Activated naive CD8-positive, alpha-beta T cell treated with anti-CD3 and anti-CD28 coated beads, Interleukin-2, amount 50 U/mL, for 16 hours (primary cell): ENCODE measurements around the gene RBCK1.
"Not testable (repeated sequence)": the region's sequence is repeated elsewhere in the genome, so short reads cannot be mapped to it uniquely, and the experiment has no call there.

Source experiments
- DNase-seq: peaks from one replicate; pipeline ENCODE4 v3.0.0-alpha.2; 2020; ENCODE audit warnings: low read depth, low spot score

RBCK1 gene

DNA sequence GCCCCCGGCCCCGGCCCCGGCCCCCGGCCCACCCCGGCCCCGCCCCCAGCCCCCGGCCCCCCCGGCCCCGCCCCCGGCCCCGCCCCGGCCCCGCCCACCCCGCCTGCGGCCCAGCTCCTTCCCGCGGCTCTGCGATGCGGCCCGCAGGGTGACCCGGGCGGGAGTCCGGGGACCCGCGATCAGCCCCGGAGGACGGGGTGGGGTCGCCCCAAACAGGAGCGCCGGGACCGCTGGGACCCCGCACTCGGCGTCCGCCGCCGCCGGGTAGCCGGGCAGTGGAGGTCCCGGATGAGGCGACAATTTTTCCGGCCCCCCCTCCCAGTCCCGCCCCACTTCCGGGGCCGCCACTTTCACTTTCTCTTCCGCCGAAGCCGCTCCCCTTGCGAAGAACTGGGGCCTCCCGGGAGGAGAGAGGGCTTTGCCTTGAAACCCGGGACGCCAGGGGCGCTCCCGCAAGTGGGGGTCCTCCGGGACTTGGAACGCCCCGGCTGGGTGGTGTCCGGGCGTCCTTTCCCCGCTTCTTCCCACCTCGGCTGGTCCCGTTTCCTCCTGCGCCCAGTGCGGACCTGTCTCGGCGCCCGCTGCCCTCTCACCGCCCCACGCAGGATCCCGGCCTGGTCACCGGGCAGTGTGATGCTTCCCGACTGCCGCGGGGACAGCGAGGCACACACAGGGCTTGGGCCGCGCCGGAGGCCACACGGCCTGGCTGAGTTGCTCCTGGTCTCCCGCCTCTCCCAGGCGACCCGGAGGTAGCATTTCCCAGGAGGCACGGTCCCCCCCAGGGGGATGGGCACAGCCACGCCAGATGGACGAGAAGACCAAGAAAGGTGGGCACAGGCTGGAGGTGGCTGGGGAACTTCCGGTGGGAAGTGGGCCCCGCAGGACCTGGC is at the start of gene RBCK1:
Gene RBCK1, plus strand, starts transcription at position 347 of the 890 bp plus-strand sequence. Its CDS starts 459 bp downstream, at position 806.
- DNase-seq: peak; percentile 80

DNA sequence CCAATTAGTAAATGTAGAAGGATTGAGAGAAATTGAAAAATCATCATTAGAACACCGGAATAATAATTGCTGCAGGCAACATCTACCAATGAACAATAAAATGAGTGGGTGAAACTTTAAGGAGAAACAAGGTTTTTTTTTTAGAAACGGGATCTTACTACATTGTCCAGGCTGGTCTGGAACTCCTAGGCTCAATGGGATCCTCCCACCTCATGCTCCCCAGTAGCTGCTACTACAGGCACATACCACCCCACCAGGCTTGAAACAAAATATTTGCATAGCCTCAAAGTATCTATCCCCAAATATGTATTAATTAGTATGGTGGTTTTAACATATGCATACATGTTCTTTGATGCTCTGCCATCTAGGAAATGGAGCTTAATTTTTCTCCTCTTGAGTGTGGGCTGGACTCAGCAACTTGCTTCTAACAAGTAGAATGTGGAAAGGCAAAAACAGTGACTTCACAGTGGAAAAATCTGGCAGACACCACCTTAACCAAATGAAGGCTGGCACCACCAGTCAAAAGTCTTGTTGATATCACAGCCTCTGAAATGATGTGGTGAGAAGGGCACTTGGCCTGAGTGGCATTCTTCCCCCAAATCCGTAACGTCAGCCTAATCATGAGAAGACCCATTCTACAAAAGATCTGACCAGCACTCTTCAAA is 49.1 kb upstream of the RBCK1 start:
- DNase-seq: no peak

DNA sequence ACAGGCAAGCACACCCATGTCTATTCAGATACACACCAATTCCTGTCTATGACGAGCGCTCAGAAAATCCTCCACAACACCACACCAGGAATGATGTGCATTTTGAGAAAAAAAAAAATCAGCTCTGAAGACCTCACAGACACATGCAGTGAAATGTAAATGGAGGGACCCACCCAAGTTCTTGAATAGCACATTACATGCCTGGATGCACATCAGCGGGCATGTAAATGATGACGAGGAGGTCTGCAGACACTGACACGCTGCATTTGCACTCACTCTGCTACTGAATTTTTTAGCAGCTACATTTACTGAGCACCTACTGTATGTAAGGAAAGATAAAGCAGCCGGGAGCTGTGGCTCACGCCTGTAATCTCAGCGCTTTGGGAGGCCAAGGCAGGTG is 46.5 kb upstream of the RBCK1 start:
- no peak for DNase-seq

DNA sequence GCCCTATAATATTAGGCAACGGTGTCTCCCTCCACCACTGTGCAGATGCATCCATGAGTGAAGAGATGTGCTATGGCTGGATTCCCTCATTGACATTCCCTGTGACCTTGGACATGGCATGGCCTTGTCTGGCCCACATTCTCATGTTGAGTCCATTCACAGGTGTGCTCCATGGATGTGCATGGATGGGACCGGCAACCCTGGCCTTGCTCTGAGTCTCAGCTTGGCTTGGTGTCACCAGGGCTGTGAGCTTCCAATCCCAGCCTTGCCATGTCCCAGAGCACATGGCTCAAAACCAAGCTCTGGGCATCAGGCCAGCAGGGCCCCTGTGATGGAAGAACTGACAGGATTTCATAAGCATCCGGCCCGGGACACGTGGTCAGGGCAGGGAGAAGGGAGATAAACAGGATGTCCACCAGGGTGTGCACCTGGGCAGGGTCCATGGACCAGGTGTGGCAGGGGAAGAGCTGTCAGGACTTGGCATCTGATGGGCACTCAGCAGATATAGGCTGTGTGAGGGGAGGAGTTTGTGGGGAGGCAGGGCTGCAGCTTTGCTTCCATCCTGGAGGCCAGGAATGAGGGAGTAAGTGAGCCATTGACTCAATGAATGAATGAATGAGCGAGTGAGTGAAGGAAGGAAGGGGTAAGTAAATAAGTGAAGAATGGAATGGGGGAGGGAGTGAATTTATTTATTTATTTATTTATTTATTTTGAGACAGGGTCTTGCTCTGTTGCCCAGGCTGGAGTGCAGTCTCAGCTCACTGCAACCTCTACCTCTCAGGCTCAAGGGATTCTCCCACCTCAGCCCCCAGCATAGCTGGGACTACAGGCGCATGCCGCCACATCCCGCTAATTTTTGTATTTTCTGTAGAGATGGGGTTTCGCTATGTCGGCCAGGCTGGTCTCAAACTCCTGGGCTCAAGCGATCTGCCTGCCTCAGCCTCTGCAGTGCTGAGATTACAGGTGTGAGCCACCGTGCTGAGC is 45.5 kb upstream of the RBCK1 start:
- DNase-seq: no peak

DNA sequence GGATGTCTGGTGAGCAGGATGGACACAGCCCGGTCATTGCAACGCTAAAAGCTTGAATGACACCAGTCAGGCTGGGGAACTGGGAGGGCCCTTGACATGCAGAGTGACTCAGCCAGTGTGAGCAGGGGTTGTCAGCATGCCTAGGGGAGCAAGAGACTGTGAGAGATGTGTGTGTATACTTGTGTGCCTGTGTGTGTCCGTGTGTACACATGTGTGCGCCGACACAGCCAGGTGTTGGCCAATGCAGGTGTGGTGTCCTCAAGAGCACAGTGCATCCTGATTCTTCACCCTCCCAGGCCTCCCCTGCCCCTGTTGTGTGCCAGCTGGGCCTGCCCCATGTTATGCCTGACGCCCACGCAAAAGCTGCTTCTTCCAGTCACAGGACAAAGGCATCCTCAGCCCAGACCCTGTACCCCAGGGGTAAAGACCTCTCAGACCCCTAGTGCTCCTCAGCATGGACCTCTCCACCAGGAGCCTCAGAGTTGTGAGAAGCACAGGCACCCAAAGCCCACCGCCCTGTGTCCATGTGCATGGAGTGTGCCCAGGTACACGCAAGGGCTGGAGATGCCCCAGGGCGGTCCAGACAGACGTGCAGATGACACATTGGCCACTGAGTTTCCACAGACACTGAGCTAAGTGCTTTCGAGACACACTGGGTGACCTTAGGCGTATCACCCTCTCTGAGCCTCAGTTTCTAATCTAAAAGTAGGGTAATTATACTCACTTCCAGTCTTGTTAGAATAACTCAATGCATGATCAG is 44.6 kb upstream of the RBCK1 start:
- DNase-seq: no peak

DNA sequence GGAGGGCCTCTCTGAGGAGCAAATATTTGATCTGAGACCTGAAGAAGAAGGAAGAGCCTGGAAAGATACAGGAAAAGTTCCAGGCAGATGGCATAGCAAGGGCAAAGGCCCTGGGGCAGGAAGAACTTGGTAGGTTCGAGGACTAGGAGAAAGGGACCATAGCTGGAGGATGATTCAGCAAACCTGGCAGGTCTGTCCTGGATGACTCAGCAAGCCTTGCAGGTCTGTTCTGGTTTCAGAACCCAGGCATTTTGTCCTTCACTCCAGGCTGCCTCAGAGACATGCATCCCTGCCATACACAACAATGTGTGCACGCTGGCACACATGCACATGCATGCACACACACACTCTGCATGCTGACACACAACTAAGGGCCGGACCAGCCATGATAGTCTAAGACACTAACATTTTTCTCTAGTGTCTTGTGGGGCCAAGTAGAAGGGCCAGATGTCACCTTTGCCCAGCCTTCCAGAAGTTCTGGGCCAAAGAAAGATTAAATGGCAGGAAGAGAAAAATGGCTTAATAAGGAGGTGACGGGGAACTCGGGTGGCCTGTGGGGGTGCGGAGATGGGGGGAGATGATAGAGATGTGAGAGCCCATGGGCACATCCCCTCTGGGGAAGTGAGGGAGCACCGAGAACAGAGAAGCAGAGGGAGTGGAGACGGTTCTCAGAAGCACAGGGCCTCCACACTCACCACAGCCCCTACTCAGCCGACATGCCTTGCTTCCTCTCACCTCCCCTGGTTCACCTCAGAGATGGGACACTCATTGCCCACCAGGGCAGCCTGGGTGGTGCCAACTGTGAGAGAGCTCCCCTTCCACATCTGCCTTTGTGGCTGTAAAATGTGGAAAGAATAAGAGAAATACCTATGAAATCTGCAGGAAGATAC is 42.9 kb upstream of the RBCK1 start:
- no peak for DNase-seq

DNA sequence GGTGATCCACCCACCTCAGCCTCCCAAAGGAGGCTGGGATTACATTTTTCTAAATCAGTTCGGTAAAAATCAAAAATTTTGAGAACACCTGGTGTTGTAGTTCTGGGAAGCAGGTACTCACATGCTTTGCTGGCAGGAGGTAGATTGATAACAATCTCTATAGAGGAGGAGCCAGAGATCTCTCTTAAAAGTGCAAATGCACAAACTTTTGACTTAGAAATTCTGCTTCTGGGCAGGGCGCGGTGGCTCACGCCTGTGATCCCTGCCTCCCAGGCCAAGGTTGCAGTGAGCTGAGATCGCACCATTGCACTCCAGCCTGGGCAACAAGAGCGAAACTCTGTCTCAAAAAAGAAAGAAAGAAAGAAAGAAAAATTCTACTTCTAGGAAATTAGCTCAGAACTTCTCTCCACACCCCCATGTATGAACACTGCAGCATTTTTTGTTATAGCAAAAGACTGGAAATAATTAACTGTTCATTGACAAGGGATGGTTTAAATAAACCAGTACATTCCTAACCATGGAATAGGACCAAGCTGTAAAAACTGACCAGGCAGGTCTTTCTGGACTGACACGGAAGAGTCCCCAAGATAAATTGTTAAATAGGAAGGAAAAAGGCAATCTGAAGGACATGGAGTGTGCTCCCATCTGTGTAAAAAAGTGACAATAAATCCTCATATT is 41.9 kb upstream of the RBCK1 start:
- no peak for DNase-seq

DNA sequence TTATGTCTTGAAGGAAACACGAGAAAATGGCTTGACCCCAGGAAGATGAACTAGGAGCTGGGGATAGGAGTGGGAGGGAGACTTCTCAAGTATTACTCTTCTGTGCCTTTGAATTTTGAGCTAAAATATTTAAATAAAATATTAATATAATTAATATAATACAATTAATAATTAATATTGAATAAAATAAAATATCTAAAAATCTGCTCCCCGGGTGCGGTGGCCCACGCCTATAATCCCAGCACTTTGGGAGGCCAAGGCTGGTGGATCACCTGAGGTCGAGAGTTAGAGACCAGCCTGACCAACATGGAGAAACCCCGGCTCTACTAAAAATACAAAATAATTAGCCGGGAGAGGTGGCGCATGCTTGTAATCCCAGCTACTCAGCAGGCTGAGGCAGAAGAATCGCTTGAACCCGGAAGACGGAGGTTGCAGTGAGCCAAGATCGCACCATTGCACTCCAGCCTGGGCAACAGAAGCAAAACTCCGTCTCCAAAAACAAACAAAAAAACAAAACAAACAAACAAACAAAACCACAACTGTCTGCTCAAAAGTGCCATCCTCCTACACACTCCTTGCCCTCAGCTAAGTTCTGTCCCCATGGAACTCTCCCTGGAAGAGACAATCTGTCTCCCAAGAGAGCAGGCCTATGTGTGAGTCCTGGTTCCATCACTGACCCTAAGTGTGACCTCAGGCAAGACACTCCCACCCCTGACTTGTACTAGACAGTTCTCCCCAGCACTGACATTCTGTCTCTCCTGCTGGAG is 41.2 kb upstream of the RBCK1 start:
- no peak for DNase-seq

DNA sequence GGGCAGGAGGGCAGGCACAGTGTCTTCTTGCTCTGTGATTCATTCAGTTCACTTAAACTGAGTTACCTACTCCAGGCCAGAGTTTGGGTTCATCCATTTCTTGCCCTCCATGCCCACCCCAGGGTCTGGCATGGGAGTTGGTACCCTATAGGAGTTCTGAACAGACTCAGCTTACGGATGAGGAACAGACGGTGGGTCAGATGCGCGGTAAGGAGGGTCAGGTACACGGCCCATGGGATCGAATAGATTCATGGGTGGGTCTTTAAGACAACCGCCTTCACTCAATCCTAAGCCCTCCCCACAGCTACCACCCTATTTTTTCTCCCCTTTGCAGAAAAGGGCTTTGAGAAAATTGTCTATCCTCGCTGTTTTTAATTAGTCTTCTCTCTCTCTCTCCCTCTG is 40.6 kb upstream of the RBCK1 start:
- DNase-seq: no peak

DNA sequence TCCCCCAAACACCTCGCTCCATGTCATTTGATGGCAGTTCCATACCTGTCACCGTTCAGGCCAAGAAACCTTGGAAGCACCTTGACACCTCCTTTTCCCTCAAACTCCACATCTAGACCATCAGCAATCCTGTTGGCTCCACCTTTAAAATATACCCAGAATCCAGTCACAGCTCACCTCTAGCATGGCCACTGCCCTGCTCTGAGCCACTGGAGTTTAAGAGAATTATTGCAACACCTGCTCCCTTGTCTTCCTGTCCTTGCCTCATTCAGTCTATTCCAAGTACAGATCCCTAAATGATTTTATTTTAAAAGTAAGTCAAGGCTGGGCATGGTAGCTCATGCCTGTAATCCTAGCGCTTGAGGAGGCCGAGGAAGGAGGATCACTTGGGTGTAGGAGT is 39.2 kb upstream of the RBCK1 start:
- DNase-seq: no peak

DNA sequence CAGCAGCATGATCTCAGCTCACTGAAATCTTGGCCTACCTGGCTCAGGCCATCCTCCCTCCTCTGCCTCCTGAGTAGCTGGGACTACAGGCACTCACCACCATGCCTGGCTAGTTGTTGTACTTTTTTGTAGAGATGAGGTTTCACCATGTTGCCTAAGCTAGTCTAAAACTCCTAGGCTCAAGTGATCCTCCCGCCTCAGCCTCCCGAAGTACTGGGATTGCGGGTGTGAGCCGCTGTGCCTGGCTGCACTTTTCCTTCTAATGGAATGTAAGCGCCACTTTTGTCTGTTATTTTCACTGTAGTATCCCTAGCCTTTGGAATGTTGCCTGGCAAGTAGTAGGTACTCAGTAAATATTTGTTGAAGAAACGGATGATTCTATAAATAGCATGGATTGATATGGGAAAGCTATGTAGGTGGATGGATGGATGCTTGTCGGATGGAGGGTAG is 37.9 kb upstream of the RBCK1 start:
- no peak for DNase-seq

DNA sequence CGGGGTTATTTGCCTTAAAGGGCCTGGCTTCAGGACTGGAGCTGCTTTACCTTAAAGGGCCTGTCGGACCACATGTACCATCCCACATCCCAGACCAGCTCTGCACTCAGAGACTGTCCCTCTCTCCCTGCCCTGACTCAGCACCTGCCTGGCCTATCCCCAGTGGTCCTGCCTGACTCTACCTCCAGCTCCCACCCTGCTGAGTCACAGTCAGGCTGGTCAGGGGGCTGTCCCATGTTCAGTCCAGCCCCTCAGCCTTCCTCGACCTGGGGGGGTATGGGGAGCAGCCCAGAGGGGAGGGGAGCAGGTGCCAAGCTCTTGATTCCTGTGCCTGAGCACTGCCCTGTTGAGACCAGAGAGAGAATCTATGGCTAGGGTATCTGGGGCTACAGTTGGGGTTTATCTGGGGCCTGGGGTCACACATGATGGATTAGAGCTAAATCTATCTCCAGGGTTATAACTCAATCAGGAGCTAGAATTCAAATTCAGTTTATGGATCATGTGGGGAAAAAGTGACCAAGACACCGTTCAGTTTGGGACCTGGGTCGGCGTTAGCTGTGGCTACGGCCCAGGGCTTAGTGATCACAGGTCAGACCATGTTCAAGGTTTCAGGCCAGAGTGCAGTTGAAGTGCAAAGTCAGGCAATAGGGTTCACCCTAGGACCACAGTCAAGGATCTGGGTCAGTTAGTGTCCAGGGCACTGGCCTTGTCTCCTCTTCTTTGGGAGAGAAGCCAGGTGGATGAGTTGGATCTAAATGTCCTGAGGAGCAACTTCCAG is 36.9 kb upstream of the RBCK1 start:
- DNase-seq: no peak

DNA sequence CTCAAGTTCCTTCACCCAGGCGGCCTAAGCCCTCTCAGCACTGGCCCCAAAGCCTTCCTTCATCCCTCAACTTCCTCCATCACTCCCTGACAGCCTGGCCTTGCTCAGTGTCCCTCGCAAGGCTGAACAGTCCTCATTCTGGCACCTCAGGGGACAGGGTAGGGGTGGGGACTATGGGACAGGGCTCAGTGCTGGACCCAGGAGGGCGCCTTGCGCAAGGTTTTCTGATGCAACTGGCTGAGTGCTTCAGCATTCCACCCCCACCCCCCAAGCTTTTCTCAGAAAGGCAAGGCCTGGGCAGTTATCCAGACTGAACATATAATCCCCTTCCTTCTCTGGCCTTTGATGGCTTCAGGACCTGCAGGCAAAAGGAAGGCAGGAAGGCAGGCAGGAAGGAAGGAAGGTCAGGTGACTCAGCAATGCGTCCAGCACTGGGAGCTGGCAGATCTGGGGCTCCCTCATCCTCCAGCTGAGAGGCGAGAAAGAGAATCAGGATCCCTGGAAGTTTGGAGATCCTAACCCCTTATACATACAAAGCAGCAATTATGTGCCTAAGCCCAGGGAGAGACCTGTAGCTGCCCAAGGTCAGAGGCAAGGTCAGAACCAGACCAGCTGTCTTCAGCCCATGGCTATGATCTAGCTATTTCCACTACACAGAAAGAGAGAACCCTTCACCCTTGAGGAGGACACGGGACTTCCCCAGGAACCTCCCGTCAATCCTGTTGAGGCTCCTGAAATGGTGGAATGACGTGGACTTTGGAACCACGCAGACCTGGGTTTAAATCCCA is 36.1 kb upstream of the RBCK1 start:
- DNase-seq: no peak

DNA sequence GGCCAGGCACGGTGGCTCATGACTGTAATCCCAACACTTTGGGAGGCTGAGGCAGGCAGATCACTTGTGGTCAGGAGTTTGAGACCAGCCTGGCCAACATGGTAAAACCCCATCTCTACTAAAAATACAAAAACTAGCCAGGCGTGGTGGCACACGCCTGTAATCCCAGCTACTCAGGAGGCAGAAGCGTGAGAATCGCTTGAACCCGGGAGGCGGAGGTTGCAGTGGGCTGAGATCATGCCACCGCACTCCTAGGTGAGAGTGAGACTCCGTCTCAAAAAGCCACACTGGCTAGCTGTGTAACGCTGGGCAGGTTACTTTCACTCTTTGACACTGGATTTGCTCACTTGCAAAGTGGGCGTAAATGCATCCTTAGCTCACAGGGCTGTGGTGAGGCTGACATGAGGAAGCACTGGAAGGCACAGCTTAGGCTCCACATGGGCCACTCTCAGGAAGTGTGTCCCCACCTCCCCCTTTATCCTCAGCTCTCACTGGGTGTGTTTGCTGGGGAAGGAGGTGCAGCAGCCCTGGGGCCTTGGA is 35.5 kb upstream of the RBCK1 start:
- not testable (repeated sequence) for DNase-seq

DNA sequence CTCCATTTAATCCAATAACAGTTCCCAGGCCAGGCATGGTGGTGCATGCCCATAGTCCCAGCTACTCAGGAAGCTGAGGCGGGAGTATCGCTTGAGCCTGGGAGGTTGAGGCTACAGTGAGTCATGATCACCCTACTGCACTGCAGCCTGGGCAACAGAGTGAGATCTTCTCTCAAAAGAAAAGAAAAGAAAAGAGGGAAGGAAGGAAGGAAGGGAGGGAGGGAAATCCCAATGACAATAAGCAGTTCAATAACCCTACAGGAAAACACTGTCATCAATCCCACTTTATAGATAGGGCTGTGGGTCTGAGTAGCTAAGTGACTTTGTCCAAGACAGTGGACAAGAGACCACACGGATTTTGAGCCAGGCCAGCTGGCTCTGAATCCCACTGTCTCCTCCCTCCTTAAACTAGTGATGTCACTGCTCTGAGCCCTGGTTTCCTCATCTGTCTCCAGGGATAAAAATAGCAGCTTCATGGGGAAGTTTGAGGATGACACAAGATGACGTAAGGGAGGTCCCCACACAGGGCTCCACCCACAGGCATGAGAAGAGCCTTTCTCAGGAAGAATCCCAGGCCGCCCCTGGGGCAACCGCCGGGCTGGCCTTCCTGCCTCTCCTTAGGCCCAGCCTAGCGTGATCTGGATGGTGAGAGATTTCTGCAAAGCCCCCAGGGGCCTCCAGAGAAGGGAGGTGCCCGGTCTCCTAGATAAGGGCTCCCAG is 34.8 kb upstream of the RBCK1 start:
- DNase-seq: no peak

DNA sequence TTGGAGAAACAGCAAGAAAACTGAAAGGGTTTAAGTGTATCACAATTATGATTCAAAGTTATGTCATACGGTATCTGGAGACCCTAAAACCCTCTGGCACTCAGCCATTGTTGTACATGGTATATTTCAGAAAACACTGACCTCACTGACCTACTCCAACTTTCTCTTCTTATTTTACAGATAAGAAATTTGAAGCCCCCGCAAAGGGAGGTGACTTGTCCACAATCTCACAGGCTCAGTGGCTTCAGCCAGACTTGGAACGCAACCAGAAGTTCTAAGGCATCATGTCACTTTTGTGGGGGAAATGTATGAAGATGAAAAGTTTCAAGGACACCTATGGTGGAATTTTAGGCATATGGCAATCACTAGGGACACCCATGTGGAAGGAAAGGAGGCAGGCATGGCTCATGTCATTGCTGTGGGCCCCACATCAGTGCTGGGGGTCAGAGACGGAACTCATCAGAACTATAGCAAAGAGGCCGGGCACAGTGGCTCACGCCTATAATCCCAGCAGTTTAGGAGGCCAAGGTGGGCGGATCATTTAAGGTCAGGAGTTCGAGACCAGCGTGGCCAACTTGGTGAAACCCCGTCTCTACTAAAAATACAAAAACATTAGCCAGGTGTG is 32.7 kb upstream of the RBCK1 start:
- DNase-seq: no peak
